IMR-90 (cell line): Measurements from ENCODE around the gene TRIO. TPM values are rescaled to one million over a fixed set of nuclear protein-coding genes. Genes with fewer than 3 reads are reported as not detected.

Experiments used
- ATAC-seq: fragments of 200-7000 bp; cut with Tn5 transposase; 2 replicates; pipeline ENCODE4 v1.9.1; 2020; ENCODE audit warnings: low read depth, mild to moderate bottlenecking, moderate library complexity
- BruUV-seq: library from RNA; stranded (reverse); fragments of 400-500 nt; replicated peaks from 2 replicates; lab custom pipeline; 2021; lab: Mats Ljungman, UMichigan
- CTCF ChIA-PET: fragments of 300-600 bp; formaldehyde crosslinking; extraction: SDS; loops from one replicate; lab custom pipeline; 2021; ENCODE audit warnings: antibody characterized with exemption; lab: Yijun Ruan, JAX
- POLR2A ChIA-PET: fragments of 300-600 bp; sonication (Branson Sonifier 250); formaldehyde crosslinking; loops from one replicate; lab custom pipeline; 2022; ENCODE audit warnings: antibody characterized with exemption; ENCODE audit not compliant: unreplicated experiment; lab: Charles Lee
- DNase-seq: peaks from one replicate; pipeline ENCODE4 v3.0.0; 2013
- H2AFZ ChIP-seq: replicated peaks from 2 replicates; pipeline ENCODE3; 2013; ENCODE audit warnings: low read length, mild to moderate bottlenecking; ENCODE audit not compliant: poor library complexity
- H2AK5ac ChIP-seq: 2 replicates; pipeline ENCODE4 v1.6.1; 2013; ENCODE audit warnings: low read depth, low read length, inconsistent platforms
- H2AK9ac ChIP-seq: replicated peaks from 2 replicates; pipeline ENCODE3; 2013; ENCODE audit warnings: mild to moderate bottlenecking, low read depth, low read length, moderate library complexity; ENCODE audit not compliant: poor library complexity
- H2BK120ac ChIP-seq: 2 replicates; pipeline ENCODE4 v1.6.1; 2013; ENCODE audit warnings: low read depth, low read length, inconsistent platforms
- H2BK15ac ChIP-seq: 3 replicates; pipeline ENCODE4 v1.6.1; 2013; ENCODE audit warnings: low read depth, low read length, inconsistent platforms
- H2BK20ac ChIP-seq: 2 replicates; pipeline ENCODE4 v1.6.1; 2013; ENCODE audit warnings: low read depth, mild to moderate bottlenecking, inconsistent platforms, low read length, moderate library complexity
- H2BK5ac ChIP-seq: 2 replicates; pipeline ENCODE4 v1.6.1; 2013; ENCODE audit warnings: mild to moderate bottlenecking, low read depth, low read length, inconsistent platforms; ENCODE audit not compliant: poor library complexity, severe bottlenecking
- H3K14ac ChIP-seq: replicated peaks from 2 replicates; pipeline ENCODE4 v1.6.1; 2013; ENCODE audit warnings: low read depth, low read length, inconsistent platforms
- H3K18ac ChIP-seq: 2 replicates; pipeline ENCODE4 v1.6.1; 2013; ENCODE audit warnings: low read depth, low read length, control low read depth
- H3K23ac ChIP-seq: 2 replicates; pipeline ENCODE4 v1.6.1; 2013; ENCODE audit warnings: low read depth, low read length, inconsistent platforms
- H3K27ac ChIP-seq: 2 replicates; pipeline ENCODE4 v1.5.1; 2013; ENCODE audit warnings: mild to moderate bottlenecking, control low read depth, low read length; ENCODE audit not compliant: insufficient read depth
- H3K27me3 ChIP-seq: 2 replicates; pipeline ENCODE4 v1.6.1; 2013; ENCODE audit warnings: low read length; ENCODE audit not compliant: control insufficient read depth, insufficient read depth
- H3K36me3 ChIP-seq: 2 replicates; pipeline ENCODE4 v1.6.1; 2013; ENCODE audit warnings: low read length, mixed read lengths; ENCODE audit not compliant: control insufficient read depth, insufficient read depth
- H3K4ac ChIP-seq: 2 replicates; pipeline ENCODE4 v1.6.1; 2013; ENCODE audit warnings: low read depth, low read length, inconsistent platforms
- H3K4me1 ChIP-seq: 2 replicates; pipeline ENCODE4 v1.6.1; 2013; ENCODE audit warnings: low read length, mixed read lengths; ENCODE audit not compliant: control insufficient read depth, insufficient read depth
- H3K4me2 ChIP-seq: 2 replicates; pipeline ENCODE4 v1.6.1; 2013; ENCODE audit warnings: low read depth, mild to moderate bottlenecking, control low read depth, low read length, moderate library complexity
- H3K4me3 ChIP-seq: 2 replicates; pipeline ENCODE4 v1.5.1; 2013; ENCODE audit warnings: low read depth, mild to moderate bottlenecking, control low read depth, low read length, moderate library complexity; ENCODE audit not compliant: insufficient read depth
- H3K56ac ChIP-seq: 2 replicates; pipeline ENCODE4 v1.6.1; 2013; ENCODE audit warnings: low read length, inconsistent platforms; ENCODE audit not compliant: insufficient read depth; ENCODE audit errors: extremely low read depth
- H3K79me1 ChIP-seq, 2 experiments: 2 replicates each; pipeline ENCODE4 v1.6.1; 2013; ENCODE audit warnings: low read length in 2 of 2, inconsistent platforms in 1 of 2, low read depth in 1 of 2
- H3K9ac ChIP-seq: 2 replicates; pipeline ENCODE4 v1.6.1; 2013; ENCODE audit warnings: low read depth, low read length, control low read depth
- H3K9me1 ChIP-seq: 2 replicates; pipeline ENCODE4 v1.6.1; 2013; ENCODE audit warnings: low read length, inconsistent platforms; ENCODE audit not compliant: insufficient read depth
- H3K9me3 ChIP-seq: 2 replicates; pipeline ENCODE4 v1.6.1; 2013; ENCODE audit warnings: low read length; ENCODE audit not compliant: control insufficient read depth, insufficient read depth
- H4K20me1 ChIP-seq: 2 replicates; pipeline ENCODE4 v1.6.1; 2013; ENCODE audit warnings: low read length, inconsistent platforms; ENCODE audit not compliant: insufficient read depth
- H4K5ac ChIP-seq: 2 replicates; pipeline ENCODE4 v1.6.1; 2013; ENCODE audit warnings: mild to moderate bottlenecking, low read depth, low read length, control low read depth
- H4K8ac ChIP-seq, 2 experiments: 2 replicates each; pipeline ENCODE4 v1.6.1; 2013; ENCODE audit warnings: low read depth in 2 of 2, low read length in 2 of 2, control low read depth in 1 of 2, inconsistent platforms in 1 of 2
- H4K91ac ChIP-seq: 2 replicates; pipeline ENCODE4 v1.6.1; 2013; ENCODE audit warnings: low read depth, low read length, inconsistent platforms; ENCODE audit not compliant: insufficient read depth
- BHLHE40 ChIP-seq: fragments of 150-350 bp; IDR thresholded peaks from 2 replicates; pipeline ENCODE4 v1.6.1; 2016; ENCODE audit warnings: mild to moderate bottlenecking, low read depth, low read length
- FOS ChIP-seq: fragments of 150-350 bp; IDR thresholded peaks from 2 replicates; pipeline ENCODE4 v1.6.1; 2016; ENCODE audit warnings: low read depth, low read length
- MAFK ChIP-seq: IDR thresholded peaks from 2 replicates; pipeline ENCODE4 v1.6.1; 2012; ENCODE audit warnings: low read depth, low read length, improper control_type of control experiment
- MXI1 ChIP-seq: IDR thresholded peaks from 2 replicates; pipeline ENCODE4 v1.6.1; 2012; ENCODE audit warnings: low read depth, mild to moderate bottlenecking, low read length, moderate library complexity, borderline replicate concordance
- NFE2L2 ChIP-seq: fragments of 150-350 bp; IDR thresholded peaks from 2 replicates; pipeline ENCODE4 v1.6.1; 2016; ENCODE audit warnings: low read depth, mild to moderate bottlenecking, low read length
- POLR2A ChIP-seq: IDR thresholded peaks from 2 replicates; pipeline ENCODE4 v1.6.1; 2012; ENCODE audit warnings: mild to moderate bottlenecking, low read depth, low read length
- WGBS, 2 experiments: methylation state at CpG; one replicate each; pipeline versions ENCODE4 v1.1.5 to v1.1.7; 2013; ENCODE audit warnings: missing lambda C conversion rate in 2 of 2; ENCODE audit not compliant: insufficient read length in 1 of 2; ENCODE audit errors: extremely low coverage in 2 of 2; 5-methylcytosine and 5-hydroxymethylcytosine counted together
- dilution Hi-C: fragments of 300-500 bp; cut with HindIII; formaldehyde crosslinking; loops from one replicate; pipeline ENCODE4 v1.14.3; 2018; ENCODE audit warnings: low sequenced_read_pairs; ENCODE audit not compliant: unreplicated experiment
- in situ Hi-C: fragments of 300-500 bp; cut with MboI; formaldehyde crosslinking; loops from 3 replicates; pipeline ENCODE4 v1.14.3; 2019; ENCODE audit warnings: low sequenced_read_pairs, inconsistent platforms, mixed read lengths
- intact Hi-C: fragments of 100-400 bp; cut with micrococcal nuclease; formaldehyde crosslinking; loops from 2 replicates; pipeline ENCODE4 v1.10.0; 2022
- polyA plus RNA-seq, 3 experiments: library from polyadenylated mRNA; depleted of rRNA; stranded (reverse); fragments of >200 nt; gene quantifications; 2 replicates each; pipeline ENCODE4 v1.2.3, GENCODE V29; 2012; ENCODE audit warnings: low replicate concordance in 1 of 3
- total RNA-seq: library from RNA; depleted of rRNA; stranded (reverse); fragments of >200 nt; gene quantifications from 2 replicates; pipeline ENCODE4 v1.2.3, GENCODE V29; 2012

The TRIO gene
- total and polyA plus RNA-seq, 2 of the 4 experiments (the other 2 are of a cell fraction): 206 to 522 TPM

- peak overlapping the region; percentile 47; the same call in 1 of the 2 replicates for H3K4me2 ChIP-seq
- H2BK120ac ChIP-seq: peak overlapping the region; percentile 94
- peaks cover 6% of the 10 kb centered on the region; the same call in 1 of the 2 replicates for H3K9me3 ChIP-seq
- in situ Hi-C loops: loop anchor here (25.0 kb wide), 1 partner anchor 553 kb away; the partner anchor contains the start of gene OTULIN
- H4K20me1 ChIP-seq: no peaks in the 10 kb centered on the region
- H3K4me3 ChIP-seq: no peak overlapping the region
- peak overlapping the region; percentile 83 for H4K91ac ChIP-seq
- H2AK9ac ChIP-seq: no peak overlapping the region
- H3K9ac ChIP-seq: no peak overlapping the region
- peaks cover 4% of the 10 kb centered on the region; the same call in 1 of the 2 replicates for H3K9me1 ChIP-seq
- peak overlapping the region; percentile 92 for H2BK20ac ChIP-seq
- peak overlapping the region; percentile 82 for H3K4ac ChIP-seq
- ATAC-seq (peak; percentile 33), DNase-seq (peak; percentile 75)
- peak overlapping the region; percentile 66 for H2AK5ac ChIP-seq
- peak overlapping the region; percentile 98 for H2BK5ac ChIP-seq
- H4K8ac ChIP-seq: peak overlapping the region; percentile 50 to 96
- dilution Hi-C loops: no loop called here
- BruUV-seq: no TSS peak
- H3K79me1 ChIP-seq: peaks cover 15 to 39% of the 10 kb centered on the region in 2 experiments
- peak overlapping the region; percentile 67; the same call in 2 of the 3 replicates for H2BK15ac ChIP-seq
- H3K23ac ChIP-seq: peak overlapping the region; percentile 57
- no peaks in the 10 kb centered on the region for H3K27me3 ChIP-seq
- peaks cover 9% of the 10 kb centered on the region for H3K4me1 ChIP-seq
- intact Hi-C loops: loop anchor here (2.0 kb wide), 2 partner anchors 72 to 120 kb away; no protein-coding TSS in a partner anchor
- H4K5ac ChIP-seq: peak overlapping the region; percentile 87; the same call in 1 of the 2 replicates
- H3K27ac ChIP-seq: peak overlapping the region; percentile 66
- H3K18ac ChIP-seq: peak overlapping the region; percentile 95
- H3K56ac ChIP-seq: peak overlapping the region; percentile 62
- TF ChIP-seq POLR2A (no peak), NFE2L2 (peak; percentile 79), MXI1 (no peak), BHLHE40 (no peak), FOS (peak; percentile 14; the same call in 1 of the 2 replicates), MAFK (peak; percentile 19; the same call in 1 of the 2 replicates)
- ChIA-PET POLR2A (interaction anchor here (0.6 to 1.2 kb wide), 2 partner anchors 34 to 36 kb away, joined by 5 to 7 read pairs; partner anchors contain the start of gene TRIO), CTCF (interaction anchor here (0.8 to 1.9 kb wide), 6 partner anchors 30 to 115 kb away, joined by 3 to 7 read pairs (median 4); no protein-coding TSS in a partner anchor)
- no peaks in the 10 kb centered on the region for H3K36me3 ChIP-seq
- H2AFZ ChIP-seq: no peak overlapping the region
- peak overlapping the region; percentile 78 for H3K14ac ChIP-seq
- 77% methylated on average over 4 of the region's 8 CpGs; no CpG with 5 or more reads in 1 of the 2 experiments for WGBS, 2 experiments
Observed at GRCh38 chr5:14109041-14109747, 33.9 kb upstream of the TRIO start.
